ENCODE measurements around the gene AIG1.

AIG1 gene

DNA sequence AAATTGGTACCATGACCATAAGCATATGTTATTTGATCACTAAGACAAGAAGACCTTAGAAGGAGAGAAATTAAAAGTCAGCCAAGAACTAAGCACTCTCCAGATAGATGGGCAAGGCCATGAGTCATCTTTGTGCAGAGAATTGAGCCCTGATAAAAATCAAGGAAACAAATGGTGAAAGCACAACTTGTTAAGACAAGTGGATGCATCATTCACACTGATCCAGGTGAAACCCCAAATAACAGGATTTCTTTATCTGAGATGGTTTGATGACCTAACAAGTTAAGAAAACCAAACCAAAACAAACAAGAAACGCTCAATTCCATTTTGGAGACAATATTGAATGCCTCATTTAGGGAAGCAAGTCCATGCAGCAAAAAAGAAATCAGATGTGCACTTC is 268.2 kb downstream of the AIG1 start:
- no peak for DNase-seq (ENCODE audit: low spot score)
- TF ChIP-seq, protein P1, sequence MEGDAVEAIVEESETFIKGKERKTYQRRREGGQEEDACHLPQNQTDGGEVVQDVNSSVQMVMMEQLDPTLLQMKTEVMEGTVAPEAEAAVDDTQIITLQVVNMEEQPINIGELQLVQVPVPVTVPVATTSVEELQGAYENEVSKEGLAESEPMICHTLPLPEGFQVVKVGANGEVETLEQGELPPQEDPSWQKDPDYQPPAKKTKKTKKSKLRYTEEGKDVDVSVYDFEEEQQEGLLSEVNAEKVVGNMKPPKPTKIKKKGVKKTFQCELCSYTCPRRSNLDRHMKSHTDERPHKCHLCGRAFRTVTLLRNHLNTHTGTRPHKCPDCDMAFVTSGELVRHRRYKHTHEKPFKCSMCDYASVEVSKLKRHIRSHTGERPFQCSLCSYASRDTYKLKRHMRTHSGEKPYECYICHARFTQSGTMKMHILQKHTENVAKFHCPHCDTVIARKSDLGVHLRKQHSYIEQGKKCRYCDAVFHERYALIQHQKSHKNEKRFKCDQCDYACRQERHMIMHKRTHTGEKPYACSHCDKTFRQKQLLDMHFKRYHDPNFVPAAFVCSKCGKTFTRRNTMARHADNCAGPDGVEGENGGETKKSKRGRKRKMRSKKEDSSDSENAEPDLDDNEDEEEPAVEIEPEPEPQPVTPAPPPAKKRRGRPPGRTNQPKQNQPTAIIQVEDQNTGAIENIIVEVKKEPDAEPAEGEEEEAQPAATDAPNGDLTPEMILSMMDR (IDR thresholded peaks at IDR 0.05; ENCODE audit: extremely low read depth, insufficient read depth, missing control alignments), result no peak
- in situ Hi-C loops (cut with MboI; ENCODE audit: low pct_unique_long_range_greater_than_20kb, low sequenced_read_pairs, unreplicated experiment), result no loop called here

DNA sequence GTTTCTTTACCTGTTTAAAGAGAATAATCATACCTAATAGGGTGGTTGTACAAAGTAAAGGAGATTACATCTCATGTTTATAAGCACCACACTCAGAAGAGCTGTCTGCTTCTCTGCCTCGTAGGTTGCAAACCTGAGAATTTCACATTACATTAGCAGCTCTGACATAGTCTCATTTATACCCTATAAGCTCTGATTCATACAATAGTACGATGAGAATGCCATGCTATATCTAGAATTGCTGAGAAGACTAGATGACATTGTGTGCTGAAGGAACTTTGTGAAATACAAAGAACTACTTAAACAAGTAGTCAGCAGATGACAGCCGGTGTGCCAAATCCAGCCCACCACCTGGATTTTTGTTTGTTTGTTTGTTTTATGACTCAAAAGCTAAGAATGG is 268.6 kb downstream of the AIG1 start:
- in situ Hi-C loops (cut with MboI; ENCODE audit: low pct_unique_long_range_greater_than_20kb, low sequenced_read_pairs, unreplicated experiment), result no loop called here
- TF ChIP-seq, protein P1 (IDR thresholded peaks at IDR 0.05; ENCODE audit: extremely low read depth, insufficient read depth, missing control alignments), result no peak
- DNase-seq (ENCODE audit: low spot score), result no peak

DNA sequence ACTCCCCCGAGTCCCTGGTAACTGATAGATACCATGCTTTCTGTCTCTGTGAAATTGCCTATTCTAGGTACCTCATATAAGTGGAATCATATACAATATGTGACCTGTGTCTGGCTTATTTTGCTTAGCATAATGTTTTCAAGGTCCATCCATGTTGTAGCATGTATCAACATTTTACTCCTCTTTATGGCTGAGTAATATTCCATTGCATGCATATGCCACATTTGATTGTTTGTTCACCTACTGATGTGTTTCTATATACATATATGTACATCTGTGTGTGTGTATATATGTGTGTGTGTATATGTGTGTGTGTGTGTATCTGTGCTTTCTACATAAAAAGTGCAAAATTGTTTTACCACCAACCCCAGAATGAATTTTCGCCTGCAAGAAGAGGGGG is 270.7 kb downstream of the AIG1 start:
- TF ChIP-seq, protein P1 (IDR thresholded peaks at IDR 0.05; ENCODE audit: extremely low read depth, insufficient read depth, missing control alignments), result no peak
- DNase-seq (ENCODE audit: low spot score), result no peak
- in situ Hi-C loops (cut with MboI; ENCODE audit: low pct_unique_long_range_greater_than_20kb, low sequenced_read_pairs, unreplicated experiment), result no loop called here

DNA sequence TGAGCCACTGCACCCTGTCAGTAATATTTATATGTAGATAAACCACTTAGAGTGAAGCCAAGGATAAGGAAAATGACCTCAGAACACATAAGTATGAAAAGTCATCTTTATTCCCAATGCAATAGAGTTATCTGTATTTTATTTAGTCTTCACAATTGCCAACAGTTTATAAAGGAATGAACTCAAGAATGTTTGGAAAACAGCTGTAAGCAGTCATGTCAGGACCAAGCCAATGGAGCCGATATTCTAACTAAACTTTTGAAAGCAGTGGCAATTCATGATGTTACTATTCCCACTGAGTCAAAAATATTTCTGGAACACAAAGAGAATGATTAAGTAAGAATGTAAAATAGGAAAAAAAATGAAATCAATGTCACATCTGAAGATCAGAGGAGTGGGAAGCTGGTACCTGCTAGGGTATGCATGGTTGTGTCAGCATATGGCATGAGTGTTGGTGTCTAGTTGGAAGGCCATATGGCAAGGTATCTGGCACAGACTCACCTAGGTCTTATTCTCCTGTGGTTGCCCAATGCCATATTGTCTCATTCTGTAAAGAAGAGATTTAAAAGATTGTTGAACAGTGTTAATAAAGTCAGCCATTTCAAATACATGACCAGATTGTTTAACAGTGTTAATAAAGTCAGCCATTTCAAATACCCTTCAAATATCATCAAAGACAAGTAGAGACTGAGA is 271.6 kb downstream of the AIG1 start:
- TF ChIP-seq, protein P1 (IDR thresholded peaks at IDR 0.05; ENCODE audit: extremely low read depth, insufficient read depth, missing control alignments), result no peak
- in situ Hi-C loops (cut with MboI; ENCODE audit: low pct_unique_long_range_greater_than_20kb, low sequenced_read_pairs, unreplicated experiment), result no loop called here
- DNase-seq (ENCODE audit: low spot score), result no peak

DNA sequence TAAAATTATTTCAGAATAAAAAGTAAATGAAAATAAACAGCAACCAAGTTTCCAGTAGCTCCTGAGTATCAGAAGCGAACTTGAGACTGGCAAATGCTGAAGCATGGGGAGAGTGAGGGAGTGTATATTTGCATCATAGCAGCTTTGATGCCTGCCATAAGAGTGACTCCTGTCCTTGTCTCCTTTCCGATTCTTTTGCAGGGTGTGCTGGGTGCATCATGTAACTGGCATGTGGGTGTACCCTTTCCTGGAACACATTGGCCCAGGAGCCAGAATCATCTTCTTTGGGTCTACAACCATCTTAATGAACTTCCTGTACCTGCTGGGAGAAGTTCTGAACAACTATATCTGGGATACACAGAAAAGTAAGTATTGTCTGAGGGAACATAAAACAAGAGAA is 272.4 kb downstream of the AIG1 start:
- in situ Hi-C loops (cut with MboI; ENCODE audit: low pct_unique_long_range_greater_than_20kb, low sequenced_read_pairs, unreplicated experiment), result no loop called here
- no peak for DNase-seq (ENCODE audit: low spot score)
- TF ChIP-seq, protein P1 (IDR thresholded peaks at IDR 0.05; ENCODE audit: extremely low read depth, insufficient read depth, missing control alignments), result no peak

DNA sequence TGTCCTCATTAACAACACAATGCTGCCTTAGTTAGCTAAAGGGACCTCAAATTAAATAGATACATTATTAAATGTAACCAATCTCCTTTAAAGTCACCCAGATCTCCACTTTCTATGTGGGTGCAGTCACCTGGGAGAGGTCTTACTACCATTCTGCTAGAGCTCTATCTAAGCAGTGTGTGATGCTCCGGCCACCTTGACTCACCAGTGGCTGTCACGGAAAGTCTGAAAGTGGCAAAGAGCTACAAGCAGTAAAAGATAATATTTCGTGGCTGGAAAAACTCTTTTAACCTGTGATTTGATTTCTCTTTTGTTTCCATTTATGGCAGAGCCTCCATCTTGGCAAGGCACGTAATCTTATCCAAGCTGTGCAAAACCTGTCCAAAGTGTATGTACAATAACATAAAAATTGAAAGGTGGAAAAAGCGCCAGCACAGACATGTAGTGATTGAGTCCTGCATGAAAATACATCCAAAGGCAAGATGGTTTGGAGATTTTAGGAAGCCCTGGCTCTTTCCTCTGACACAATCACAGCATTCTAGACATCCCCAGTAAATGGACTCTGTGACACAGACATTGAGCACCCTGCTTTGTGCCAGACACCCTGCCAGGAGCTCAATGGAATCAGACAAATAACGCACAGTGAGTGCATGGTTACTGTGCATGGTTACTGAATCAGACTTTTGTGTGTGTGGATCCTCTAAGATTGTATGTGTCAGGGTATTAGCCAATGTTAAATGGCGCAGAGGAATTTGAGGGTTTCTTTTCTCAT is 273.2 kb downstream of the AIG1 start:
- in situ Hi-C loops (cut with MboI; ENCODE audit: low pct_unique_long_range_greater_than_20kb, low sequenced_read_pairs, unreplicated experiment), result no loop called here
- DNase-seq (ENCODE audit: low spot score), result no peak
- TF ChIP-seq, protein P1 (IDR thresholded peaks at IDR 0.05; ENCODE audit: extremely low read depth, insufficient read depth, missing control alignments), result no peak
